Measurements from ENCODE around the gene ETV3L. TPM values are rescaled to one million over a fixed set of nuclear protein-coding genes. Genes with fewer than 3 reads are reported as not detected.

The ETV3L gene
- total RNA-seq, 1 experiment from 2014 or later, result not detected

- TF ChIP-seq, protein P1, sequence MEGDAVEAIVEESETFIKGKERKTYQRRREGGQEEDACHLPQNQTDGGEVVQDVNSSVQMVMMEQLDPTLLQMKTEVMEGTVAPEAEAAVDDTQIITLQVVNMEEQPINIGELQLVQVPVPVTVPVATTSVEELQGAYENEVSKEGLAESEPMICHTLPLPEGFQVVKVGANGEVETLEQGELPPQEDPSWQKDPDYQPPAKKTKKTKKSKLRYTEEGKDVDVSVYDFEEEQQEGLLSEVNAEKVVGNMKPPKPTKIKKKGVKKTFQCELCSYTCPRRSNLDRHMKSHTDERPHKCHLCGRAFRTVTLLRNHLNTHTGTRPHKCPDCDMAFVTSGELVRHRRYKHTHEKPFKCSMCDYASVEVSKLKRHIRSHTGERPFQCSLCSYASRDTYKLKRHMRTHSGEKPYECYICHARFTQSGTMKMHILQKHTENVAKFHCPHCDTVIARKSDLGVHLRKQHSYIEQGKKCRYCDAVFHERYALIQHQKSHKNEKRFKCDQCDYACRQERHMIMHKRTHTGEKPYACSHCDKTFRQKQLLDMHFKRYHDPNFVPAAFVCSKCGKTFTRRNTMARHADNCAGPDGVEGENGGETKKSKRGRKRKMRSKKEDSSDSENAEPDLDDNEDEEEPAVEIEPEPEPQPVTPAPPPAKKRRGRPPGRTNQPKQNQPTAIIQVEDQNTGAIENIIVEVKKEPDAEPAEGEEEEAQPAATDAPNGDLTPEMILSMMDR (IDR thresholded peaks at IDR 0.05 in 2 of 3, conservative IDR thresholded peaks at IDR 0.05 in 1 of 3; ENCODE audit: borderline replicate concordance in 1 of 3, insufficient read depth in 1 of 3, low read depth in 2 of 3, low read length in 2 of 3), result no peak
- no peak for TF ChIP-seq FOSL1 (IDR thresholded peaks at IDR 0.05; ENCODE audit: low read depth)
Observed at GRCh38 chr1:157089789-157090188, 9.8 kb downstream of the ETV3L start (continued).

- ChIA-PET POLR2A (no interaction called here), CTCF (interaction anchor here (1.1 to 2.6 kb wide), 3 partner anchors 15 to 161 kb away, joined by 3 to 28 read pairs (median 10); no protein-coding TSS in a partner anchor), RAD21 (ENCODE audit: low non-redundant PET in 1 of 2, low total read pairs in 2 of 2, uncharacterized antibody in 2 of 2, unreplicated experiment in 2 of 2) (no interaction called here)
- Histone ChIP-seq H3K4me3 (replicated peaks in 1 of 2; ENCODE audit: low read depth in 1 of 2, low read length in 2 of 2) (no peak overlapping the region), H3K9ac (ENCODE audit: low read length) (no peak overlapping the region), H3K27ac (ENCODE audit: low read depth, low read length) (no peak overlapping the region), H4K20me1 (ENCODE audit: insufficient read depth) (no peaks in the 10 kb centered on the region), H3K4me2 (ENCODE audit: low read length) (no peak overlapping the region), H3K36me3 (ENCODE audit: control insufficient read depth in 1 of 2, insufficient read depth in 2 of 2, low read length in 2 of 2) (no peaks in the 10 kb centered on the region), H3K27me3 (ENCODE audit: insufficient read depth, low read length) (no peaks in the 10 kb centered on the region), H2AFZ (ENCODE audit: low read depth, low read length, poor library complexity, severe bottlenecking) (no peak overlapping the region), H3K9me2 (ENCODE audit: insufficient read depth) (no peaks in the 10 kb centered on the region), H3K4me1 (ENCODE audit: control insufficient read depth in 1 of 2, insufficient read depth in 2 of 2, low read length in 2 of 2) (0 out of 4 replicates have a peak, but pooled peaks cover 0 to 2% of the 10 kb centered on the region in 2 experiments), H3K9me3 (ENCODE audit: control insufficient read depth in 1 of 2, insufficient read depth in 1 of 2, low read depth in 1 of 2, low read length in 2 of 2) (no peaks in the 10 kb centered on the region), H3K79me2 (ENCODE audit: insufficient read depth, low read length) (no peaks in the 10 kb centered on the region)
- intact Hi-C loops (cut with micrococcal nuclease), result loop anchor here (10.0 kb wide), 1 partner anchor 396 kb away; no protein-coding TSS in a partner anchor
- ATAC-seq (no peak), DNase-seq (ENCODE audit: low read depth, low spot score) (no peak)
- BruUV-seq (replicated peaks), result no TSS peak
- TF ChIP-seq, protein P2, sequence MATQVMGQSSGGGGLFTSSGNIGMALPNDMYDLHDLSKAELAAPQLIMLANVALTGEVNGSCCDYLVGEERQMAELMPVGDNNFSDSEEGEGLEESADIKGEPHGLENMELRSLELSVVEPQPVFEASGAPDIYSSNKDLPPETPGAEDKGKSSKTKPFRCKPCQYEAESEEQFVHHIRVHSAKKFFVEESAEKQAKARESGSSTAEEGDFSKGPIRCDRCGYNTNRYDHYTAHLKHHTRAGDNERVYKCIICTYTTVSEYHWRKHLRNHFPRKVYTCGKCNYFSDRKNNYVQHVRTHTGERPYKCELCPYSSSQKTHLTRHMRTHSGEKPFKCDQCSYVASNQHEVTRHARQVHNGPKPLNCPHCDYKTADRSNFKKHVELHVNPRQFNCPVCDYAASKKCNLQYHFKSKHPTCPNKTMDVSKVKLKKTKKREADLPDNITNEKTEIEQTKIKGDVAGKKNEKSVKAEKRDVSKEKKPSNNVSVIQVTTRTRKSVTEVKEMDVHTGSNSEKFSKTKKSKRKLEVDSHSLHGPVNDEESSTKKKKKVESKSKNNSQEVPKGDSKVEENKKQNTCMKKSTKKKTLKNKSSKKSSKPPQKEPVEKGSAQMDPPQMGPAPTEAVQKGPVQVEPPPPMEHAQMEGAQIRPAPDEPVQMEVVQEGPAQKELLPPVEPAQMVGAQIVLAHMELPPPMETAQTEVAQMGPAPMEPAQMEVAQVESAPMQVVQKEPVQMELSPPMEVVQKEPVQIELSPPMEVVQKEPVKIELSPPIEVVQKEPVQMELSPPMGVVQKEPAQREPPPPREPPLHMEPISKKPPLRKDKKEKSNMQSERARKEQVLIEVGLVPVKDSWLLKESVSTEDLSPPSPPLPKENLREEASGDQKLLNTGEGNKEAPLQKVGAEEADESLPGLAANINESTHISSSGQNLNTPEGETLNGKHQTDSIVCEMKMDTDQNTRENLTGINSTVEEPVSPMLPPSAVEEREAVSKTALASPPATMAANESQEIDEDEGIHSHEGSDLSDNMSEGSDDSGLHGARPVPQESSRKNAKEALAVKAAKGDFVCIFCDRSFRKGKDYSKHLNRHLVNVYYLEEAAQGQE (IDR thresholded peaks at IDR 0.05; ENCODE audit: low read depth), result no peak
- TF ChIP-seq SRF (IDR thresholded peaks at IDR 0.05; ENCODE audit: low read depth) (no peak), EGR1 (IDR thresholded peaks at IDR 0.05; ENCODE audit: low read depth) (no peak), TCF7L2 (IDR thresholded peaks at IDR 0.05; ENCODE audit: borderline replicate concordance, extremely low read depth, insufficient read depth, insufficient read length) (no peak), EZH2phosphoT487 (IDR thresholded peaks at IDR 0.05; ENCODE audit: borderline replicate concordance) (no peak), ZNF274 (IDR thresholded peaks at IDR 0.05; ENCODE audit: low read depth, low read length) (no peak), FOSL1 (IDR thresholded peaks at IDR 0.05; ENCODE audit: low read depth) (no peak), CBX3 (IDR thresholded peaks at IDR 0.05; ENCODE audit: low read depth) (no peak), EZH2 (IDR thresholded peaks at IDR 0.05) (no peak), JUND (IDR thresholded peaks at IDR 0.05) (no peak), POLR2A (IDR thresholded peaks at IDR 0.05; ENCODE audit: borderline replicate concordance, extremely low read depth, insufficient read depth, insufficient read length) (no peak), YY1 (IDR thresholded peaks at IDR 0.05; ENCODE audit: extremely low read depth, insufficient replicate concordance, low read depth, low read length) (no peak), MAX (IDR thresholded peaks at IDR 0.05) (no peak), ATF3 (IDR thresholded peaks at IDR 0.05) (no peak)
- TF ChIP-seq, protein P1 (IDR thresholded peaks at IDR 0.05 in 2 of 3, conservative IDR thresholded peaks at IDR 0.05 in 1 of 3; ENCODE audit: borderline replicate concordance in 1 of 3, insufficient read depth in 1 of 3, low read depth in 2 of 3, low read length in 2 of 3), result no peak
Observed at GRCh38 chr1:157088607-157089006, 11.0 kb downstream of the ETV3L start.

Measured in HCT116 (cell line).